Stimulated activated CD4-positive, alpha-beta T cell treated with anti-CD3 and anti-CD28 coated beads, Interleukin-2, amount 100 ng/mL, for 4 hours (primary cell): ENCODE data around the gene GHITM.
A peak's percentile ranks its signal among the peaks of the same experiment; 100 is the strongest.
"Not testable (repeated sequence)": the region's sequence is repeated elsewhere in the genome, so short reads cannot be mapped to it uniquely, and the experiment has no call there.

Source experiments
- DNase-seq: peaks from one replicate; pipeline ENCODE4 v3.0.0-alpha.2; 2020; ENCODE audit warnings: low read depth

Gene GHITM, protein sequence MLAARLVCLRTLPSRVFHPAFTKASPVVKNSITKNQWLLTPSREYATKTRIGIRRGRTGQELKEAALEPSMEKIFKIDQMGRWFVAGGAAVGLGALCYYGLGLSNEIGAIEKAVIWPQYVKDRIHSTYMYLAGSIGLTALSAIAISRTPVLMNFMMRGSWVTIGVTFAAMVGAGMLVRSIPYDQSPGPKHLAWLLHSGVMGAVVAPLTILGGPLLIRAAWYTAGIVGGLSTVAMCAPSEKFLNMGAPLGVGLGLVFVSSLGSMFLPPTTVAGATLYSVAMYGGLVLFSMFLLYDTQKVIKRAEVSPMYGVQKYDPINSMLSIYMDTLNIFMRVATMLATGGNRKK

DNA sequence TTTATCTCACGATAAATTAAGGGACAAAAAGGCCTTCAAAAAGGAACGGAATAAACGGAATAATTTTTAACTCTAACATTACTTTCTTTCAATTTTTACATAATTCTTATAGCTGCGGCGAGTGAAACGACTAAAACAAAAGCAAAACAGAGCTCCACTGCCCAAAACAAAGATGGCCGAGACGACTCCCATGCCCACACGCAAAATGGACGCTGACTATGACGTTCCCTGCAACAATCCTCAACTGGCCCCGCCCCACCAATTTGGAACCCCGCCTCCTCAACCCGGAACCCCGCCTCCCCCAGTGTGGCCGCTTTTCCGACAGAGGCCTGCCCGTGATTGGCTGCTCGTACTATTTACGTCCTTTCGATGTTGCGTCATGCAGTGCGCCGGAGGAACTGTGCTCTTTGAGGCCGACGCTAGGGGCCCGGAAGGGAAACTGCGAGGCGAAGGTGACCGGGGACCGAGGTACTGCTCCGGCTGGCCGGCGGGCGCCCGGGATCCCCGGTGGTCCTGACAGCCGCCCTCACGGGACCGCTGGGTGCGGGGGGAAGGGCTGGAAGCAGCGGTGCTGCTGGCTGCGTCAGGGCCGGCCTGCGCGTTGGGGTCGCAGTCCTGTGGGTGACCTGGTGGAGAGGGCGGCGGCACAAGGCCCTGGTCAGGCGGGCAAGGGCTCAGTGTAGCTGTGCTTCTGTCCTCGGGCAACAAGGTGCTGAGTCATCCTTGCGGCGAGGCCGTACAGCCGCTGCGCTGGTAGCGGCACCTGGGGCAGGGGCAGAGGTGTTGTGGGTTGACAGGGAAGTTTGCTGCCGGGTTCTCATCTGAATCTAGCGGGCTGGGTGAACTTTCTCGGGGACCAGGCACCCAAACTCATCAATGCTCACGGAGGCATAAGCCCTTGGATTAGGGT, at the start of gene GHITM:
GHITM (plus strand) TSS at position 384 of the 910 bp plus-strand sequence. CDS start 1,992 bp downstream, outside the sequence.
- peak; percentile 99 for DNase-seq

DNA sequence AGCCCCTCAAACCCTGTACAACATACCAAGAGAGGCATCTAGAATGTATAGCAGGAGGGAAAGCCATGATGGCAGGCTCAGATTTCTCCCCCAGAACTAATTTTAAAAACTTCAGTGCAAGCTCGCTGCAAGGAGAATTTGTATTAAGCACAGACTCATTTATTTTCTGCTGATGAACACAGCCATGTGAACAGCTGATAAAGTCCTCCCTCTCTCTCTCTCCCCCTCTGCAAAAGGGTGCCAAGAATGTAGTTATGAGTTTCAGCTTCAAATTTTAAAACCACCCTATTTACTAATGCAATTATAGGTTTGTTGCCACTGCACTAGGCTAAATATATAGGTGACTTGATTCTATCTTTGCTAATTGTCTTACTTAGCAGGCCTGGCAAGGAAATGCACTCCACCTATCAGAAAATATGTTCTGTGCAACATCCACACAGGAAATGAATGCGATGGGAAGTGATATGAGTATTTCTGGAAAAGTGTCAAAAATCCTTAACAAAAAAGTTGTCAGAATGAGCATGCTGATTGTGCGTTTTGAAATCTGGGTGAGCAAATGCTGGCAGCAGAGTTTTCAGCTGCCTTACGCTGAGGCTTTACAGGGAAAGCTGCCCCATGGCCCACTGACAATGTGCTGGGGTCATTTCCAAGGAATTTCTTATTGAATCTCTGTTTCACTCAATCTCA, 43.4 kb upstream of the GHITM start:
- DNase-seq = no peak

DNA sequence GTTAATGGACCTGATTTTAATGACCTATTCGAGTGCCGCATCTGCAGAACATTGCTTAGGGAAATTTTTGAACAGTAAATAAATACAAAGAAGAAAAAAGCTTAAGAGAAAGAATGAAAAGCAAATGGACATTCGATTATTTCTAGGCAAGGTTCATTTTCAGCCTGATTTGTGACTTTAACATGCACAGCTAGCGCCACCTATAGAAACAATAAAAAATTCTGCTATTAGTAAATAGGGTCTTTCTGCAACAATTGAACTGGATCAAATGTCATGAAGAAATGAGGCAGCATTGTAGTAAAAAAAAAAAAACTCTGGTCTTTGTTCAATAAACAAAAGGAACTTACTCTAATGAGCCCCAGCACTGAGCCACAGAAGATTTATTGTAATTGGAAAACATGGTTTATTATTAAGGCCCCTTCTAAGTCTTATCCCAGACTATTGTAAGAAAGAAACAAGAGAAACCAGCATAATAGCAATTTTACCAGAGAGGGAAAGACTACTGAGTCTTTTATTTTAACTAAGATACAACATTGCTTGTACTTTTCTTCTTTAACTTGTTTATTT, 41.4 kb upstream of the GHITM start:
- DNase-seq = no peak

DNA sequence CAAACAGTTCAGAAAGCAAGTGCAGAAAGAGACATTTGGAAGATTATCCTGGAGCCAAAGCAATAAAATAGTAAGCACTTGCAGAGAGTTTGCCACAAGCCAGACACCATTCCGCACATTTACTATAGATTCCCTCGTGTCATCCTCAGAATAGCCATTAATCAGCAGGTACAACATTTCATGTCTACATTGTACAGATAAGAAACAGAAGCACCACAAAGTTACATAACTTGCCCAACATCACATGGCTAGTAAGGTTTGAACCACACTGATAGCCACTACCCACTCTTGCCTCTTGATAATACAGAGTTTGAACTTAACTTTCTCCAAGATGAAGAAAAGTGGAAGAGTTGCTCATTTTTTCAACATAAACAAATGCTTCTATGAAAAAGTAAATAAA, 40.6 kb upstream of the GHITM start:
- no peak for DNase-seq

DNA sequence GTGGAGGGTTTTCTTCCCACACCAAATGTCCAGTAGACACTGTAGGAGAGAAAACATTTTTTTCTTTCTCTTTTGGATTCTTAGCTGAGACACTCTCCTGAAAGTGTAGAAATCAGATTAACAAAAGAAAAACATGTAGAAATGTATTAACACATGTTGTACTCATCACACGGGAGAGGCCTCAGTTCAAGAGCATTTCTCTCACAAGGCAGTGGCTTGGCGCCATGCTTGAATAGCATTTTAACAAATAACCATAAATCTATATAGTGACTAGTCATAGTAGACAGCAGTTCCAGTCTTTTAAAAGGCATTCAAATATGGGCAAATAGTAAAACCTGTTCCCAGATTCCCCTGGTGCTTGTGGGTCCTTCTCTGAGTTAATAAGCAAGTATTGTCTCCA, 38.3 kb upstream of the GHITM start:
- DNase-seq = no peak

DNA sequence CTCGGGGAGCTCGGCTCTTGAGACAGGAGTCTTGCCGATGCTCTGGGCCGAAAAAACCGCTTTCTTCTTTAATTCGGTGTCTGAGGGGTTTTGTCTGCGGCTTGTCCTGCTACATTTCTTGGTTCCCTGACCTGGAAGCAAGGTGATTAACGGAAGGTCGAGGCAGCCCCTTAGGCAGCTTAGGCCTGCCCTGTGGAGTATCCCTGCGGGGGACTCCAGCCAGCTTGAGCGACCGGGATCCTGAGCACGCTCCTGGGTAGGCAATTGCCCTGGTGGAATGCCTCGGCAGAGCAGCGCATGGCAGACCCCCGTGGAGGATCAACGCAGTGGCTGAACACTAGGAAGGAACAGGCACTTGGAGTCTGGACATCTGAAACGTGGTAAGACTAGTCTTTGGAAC, 30.5 kb upstream of the GHITM start:
- no peak for DNase-seq

DNA sequence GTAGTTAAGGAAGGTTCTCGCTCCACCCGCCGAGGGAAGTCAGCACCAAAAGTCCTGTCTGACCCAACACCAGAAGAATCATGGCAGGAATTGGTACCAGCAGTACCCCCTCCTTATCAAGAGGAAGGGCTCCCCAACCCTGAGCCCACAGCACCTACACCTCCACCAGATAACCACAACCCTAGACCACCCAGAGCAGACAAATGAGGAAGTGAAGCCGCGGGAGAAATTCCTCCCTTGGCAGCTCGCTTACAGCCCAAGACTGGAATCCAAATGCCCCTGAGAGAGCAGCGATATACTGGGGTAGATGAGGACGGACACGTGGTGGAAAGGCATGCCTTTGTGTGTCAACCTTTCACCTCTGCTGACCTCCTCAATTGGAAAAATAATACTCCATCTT, 29.5 kb upstream of the GHITM start:
- not testable (repeated sequence) for DNase-seq

DNA sequence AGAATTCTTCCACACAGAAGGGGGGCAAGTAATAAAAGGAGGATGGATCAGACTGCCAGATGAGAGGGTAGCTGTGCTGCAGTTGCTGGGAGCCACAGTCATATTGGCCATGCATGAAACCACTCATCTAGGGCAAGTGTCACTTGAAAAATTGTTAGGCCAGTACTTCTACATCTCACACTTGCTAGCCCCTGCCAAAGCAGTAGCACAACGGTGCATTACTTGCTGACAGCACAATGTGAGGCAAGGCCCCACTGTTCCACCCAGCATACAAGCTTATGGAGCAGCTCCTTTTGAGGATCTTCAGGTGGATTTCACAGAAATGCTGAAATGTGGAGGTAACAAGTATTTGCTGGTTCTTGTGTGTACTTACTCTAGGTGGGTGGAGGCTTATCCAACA, 25.8 kb upstream of the GHITM start:
- DNase-seq = not testable (repeated sequence)

DNA sequence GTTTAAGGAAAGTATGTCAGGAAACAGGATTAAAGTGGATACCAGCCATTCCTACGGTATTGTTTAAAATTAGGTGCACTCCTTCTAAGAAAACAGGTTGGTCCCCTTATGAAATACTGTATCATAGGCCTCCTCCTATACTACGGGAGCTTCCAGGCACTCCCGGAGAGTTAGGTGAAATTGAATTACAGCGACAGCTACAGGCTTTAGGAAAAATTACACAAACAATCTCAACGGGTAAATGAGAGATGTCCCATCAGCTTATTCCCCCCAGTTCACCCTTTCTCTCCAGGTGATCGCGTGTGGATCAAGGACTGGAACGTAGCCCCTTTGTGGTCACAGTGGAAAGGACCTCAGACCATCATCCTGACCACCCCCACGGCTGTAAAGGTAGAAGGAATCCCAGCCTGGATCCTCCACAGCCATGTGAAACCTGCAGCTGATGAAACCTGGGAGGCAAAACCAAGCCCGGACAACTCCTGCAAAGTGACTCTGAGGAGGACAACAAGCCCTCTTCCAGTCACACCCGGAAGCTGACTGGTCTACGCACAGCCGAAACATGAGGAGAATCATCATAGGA, 25.1 kb upstream of the GHITM start:
- no peak for DNase-seq

DNA sequence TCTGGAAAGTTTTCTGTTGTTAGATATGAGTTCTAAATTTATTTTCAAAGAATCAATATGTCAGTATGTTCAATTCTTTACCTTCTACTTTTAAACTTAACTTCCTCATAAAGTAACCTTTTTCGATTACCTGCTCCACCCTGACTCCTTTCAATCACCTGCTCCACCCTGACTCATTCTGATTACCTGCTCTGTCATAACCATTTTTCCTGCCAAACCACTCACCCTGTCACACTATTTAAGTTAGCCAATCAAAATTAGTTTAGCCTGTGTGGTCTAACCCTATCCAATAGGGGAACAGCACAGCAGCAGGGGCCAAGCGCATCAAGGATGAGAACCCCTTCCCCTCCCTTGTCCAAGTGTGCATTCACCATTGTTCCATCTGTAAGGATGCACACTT, 22.1 kb upstream of the GHITM start:
- not testable (repeated sequence) for DNase-seq

DNA sequence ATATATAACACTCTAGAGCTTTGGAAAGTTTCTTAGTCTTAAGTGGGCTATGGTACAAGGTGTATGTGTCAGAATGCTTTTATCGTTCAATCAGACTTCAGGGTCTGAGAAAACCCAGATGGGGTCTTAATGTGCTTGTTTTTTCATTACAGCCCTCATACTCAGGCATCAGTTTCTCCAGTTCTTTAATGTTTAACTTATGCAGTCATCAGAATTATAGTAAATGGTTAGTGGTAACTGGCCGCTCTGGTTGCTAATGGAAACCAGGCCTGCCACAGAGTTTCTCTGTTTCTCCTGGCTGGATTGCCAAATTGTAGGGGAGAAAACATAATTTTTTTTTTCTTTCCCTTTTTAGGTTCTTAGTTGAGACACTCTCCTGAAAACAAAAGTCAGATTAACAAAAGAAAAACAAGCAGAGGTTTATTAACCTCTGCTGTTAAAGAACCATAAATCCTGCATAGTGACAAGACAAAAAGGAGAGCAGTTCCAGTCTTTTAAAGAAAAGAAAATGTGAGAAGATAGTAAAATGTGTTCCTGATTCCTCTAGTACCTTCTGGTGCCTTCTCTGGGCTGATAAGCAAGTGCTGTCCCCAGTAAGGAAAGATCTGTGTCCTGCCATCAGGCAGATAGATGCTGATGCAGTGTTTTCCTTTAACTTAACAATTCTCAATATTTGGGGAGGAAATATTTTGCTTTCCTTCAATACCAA, 21.5 kb upstream of the GHITM start:
- DNase-seq = no peak

DNA sequence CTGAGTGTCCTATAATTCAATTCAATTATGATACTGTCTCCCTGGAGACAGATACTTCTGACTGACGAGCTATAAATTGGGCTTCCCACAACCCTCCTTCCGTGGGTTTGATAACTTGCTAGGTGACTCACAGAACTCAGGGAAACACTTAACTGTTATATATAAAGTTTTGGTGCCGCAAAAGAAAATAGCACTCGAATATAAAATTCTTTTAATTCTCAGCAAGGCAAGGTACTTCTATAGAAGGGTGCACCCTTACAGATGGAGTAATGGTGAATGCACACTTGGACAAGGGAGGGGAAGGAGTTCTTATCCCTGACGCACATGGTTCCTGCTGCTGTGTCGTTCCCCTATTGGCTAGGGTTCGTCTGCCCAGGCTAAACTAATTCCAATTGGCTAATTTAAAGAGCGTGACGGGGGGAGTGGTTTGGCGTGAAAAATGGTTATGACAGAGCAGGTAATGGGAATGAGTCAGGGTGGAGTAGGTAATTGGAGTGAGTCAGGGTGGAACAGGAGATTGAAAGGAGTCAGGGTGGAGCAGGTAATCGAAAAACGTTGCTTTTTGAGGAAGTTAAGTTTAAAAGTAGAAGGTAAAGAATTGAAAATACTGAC, 20.8 kb upstream of the GHITM start:
- DNase-seq = no peak

DNA sequence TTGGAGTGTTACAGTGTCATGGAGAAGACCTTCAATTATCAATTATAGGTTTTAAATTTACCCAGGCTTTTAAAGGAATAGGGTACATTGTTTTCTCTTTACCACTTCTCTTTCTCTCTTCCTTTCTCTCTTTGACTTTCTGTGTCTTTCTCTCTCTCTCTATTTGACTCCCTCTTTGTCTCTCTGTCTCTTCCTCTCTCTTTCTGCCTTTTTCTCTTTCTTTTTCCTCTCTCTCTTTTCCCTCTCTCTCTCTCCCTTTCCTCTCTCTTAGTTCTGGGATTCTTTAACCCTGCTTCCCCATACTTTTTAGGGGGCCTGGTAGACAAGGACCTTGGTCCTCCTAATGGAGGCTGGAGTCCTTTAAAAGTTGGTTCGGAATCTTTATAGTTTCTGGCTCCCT, 15.9 kb upstream of the GHITM start:
- DNase-seq = no peak

DNA sequence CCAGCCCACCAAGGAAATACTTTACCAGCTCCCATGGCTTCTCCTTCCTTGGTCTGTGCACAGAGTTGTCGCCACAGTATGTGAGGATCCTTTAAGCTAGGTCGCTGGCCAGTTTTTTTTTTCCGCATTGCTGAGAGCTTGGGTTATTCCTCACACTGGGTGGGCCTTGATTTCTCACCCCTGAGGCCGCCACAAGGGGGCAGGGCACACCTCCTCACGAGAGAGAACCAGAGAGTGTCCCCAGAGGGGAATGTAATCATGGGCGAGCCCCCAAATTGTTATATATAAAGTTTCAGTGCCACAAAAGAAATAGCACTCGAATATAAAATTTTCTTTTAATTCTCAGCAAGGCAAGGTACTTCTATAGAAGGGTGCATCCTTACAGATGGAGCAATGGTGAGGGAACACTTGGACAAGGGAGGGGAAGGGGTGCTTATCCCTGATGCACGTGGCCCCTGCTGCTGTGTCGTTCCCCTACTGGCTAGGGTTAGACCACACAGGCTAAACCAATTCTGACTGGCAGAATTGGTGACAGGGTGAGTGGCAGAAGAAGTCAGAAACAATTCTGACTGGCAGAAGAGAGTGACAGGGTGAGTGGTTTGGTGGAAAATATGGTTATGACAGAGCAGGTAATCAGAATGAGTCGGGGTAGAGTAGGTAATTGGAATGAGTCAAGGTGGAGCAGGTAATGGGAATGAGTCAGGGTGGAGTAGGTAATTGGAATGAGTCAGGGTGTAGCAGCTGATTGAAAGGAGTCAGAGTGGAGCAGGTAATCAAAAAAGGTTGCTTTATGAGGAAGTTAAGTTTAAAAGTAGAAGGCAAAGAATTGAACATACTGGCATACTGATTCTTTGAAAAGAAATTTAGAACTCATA, 13.2 kb upstream of the GHITM start:
- DNase-seq = not testable (repeated sequence)

DNA sequence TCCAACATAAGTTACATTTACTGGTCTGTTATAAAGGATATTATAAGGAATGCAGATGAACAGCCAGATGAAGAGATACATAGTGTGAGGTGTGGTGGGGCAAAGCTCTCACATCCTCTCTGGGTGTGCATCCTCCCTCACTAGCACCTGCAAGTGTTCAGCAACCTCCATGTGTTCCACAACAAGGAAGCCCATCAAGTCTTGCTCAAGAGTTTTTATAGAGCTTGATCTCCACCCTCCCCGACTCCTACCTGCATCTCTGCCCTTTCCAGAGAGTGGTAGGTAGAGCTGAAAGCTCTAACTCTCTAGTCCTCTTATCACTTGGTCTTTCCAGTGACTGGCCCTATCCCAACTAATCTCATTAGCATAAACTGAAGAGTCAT, 12.5 kb upstream of the GHITM start:
- no peak for DNase-seq

DNA sequence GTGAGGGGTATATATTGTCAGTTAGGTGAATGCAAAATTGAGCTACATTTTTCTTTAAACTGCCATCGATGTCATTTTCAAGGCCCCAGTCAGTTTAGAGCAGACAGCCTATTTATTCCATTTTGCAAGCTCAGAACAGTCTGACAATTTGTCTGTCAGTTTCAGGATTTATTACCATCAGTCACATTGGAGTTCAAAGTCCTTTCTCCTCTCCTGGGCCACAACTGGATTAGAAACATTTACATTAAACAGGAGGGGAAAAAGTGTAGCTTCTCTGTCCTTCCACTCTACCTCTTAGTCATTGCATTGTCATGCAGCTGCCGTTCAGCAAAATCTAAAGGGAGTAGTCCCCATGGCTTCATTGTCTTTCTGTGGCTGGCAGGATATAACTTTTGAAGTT, 3.5 kb upstream of the GHITM start:
- no peak for DNase-seq

DNA sequence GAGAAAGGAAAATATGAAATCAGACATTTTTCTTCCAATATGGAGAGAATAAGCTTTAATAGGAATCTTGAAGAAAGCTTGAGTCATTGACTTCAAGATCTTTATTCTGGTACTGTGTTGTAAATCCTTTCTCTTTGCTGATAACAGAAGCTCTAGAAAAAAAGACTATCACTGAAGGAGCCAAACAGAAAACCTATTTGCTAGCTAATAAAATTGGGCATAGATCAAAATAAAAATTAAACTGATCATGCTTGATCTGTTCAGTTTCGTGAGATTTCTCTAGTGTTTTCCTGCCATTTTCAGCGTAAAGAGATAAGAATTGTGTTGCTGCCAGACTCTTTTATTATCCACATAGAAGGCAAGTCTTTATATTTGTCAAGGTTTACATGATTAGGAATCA, 1.5 kb upstream of the GHITM start:
- DNase-seq = no peak

DNA sequence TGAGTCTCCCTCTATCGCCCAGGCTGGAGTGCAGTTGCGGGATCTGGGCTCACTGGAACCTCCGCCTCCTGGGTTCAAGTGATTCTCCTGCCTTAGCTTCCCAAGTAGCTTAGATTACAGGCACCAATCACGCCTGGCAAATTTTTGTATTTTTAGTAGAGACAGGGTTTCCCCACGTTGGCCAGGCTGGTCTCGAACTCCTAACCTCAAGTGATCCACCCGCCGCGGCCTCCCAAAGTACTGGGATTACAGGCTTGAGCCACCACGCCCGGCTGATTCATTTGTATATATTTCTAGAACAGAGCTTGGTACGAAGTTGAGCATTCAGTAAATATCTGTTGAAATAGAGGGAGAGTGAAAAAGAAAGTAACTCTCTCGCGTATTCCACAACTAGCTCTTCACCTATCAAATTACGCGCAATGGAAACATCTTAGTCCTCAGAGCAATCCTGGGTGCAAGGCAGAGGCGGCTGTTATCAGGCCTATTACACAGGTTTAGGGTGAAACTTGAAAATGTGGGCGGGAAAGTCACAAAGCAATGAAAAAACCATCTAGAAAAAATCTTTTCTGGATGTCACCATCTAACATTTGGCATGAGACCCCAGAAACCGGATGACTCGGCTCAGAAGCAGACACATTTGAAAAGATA, 707 bp upstream of the GHITM start:
- peak; percentile 50 for DNase-seq

DNA sequence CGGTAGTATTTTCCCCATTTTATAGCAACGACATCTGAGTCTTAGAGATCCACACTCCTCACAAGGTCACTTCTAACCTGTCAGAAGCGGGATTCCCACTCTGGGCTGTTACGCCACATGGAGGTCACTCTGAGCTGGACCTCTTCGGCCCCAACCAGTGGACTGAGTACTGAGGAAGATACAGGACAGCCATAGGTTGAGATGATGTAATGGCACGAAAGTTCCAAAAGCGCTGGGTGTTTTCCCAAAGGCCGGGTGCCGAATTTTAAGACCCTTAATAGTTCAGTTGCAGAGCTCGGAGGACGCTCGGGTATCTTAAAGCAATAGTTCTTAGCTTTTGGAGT, 699 bp downstream of the GHITM start:
- no peak for DNase-seq

DNA sequence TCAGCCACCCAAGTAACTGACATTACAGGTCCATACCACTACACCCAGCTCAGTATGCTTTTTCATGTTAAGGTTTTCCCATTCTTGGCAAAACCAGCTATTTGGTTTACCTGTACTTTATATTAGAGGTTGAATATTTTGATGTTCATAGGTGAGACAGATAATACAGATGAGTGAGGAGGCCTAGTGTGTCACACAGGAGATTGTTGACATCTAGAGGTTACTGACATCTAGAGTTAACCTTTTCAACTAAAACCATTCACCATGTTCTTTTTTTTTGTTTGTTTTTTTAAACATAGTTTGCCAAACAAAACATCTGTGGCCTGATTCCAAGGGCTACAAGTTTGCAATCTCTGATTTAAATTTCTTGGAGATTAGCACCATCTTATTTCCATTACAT, 8.0 kb downstream of the GHITM start:
- DNase-seq = no peak
